Right lobe of liver (tissue), 6 donors: ENCODE results near the gene CACNA2D2. TPM values are rescaled to one million over a fixed set of nuclear protein-coding genes. Genes with fewer than 3 reads are reported as not detected.

ENCODE experiments used
- ATAC-seq, 4 donors: fragments of 200-7000 bp; cut with Tn5 transposase; one replicate each; pipeline ENCODE4 v1.9.1; 2020; ENCODE audit warnings: mild to moderate bottlenecking in 4 of 4, moderate library complexity in 4 of 4
- DNase-seq, 3 donors: peaks; one replicate each; pipeline ENCODE4 v3.0.0-alpha.2; 2020
- H3K27ac ChIP-seq, 3 donors: fragments of 200-600 bp; one replicate each; pipeline ENCODE4 v1.8.0; 2022
- H3K27me3 ChIP-seq, 2 donors: fragments of 200-600 bp; one replicate each; pipeline ENCODE4 v1.8.0; 2022
- H3K36me3 ChIP-seq, 4 donors: fragments of 200-600 bp; sonication (generic) in 1 of 4; one replicate each; pipeline versions ENCODE4 v1.5.1 to v1.8.0; 2017 to 2022; ENCODE audit warnings: control low read depth in 1 of 4
- H3K4me1 ChIP-seq, 4 donors: fragments of 200-600 bp; sonication (generic) in 1 of 4; one replicate each; pipeline versions ENCODE4 v1.5.1 to v1.8.0; 2017 to 2022; ENCODE audit warnings: control low read depth in 1 of 4
- H3K4me3 ChIP-seq, 3 donors: fragments of 200-600 bp; one replicate each; pipeline ENCODE4 v1.8.0; 2022
- H3K9me3 ChIP-seq, 4 donors: fragments of 200-600 bp; sonication (generic) in 1 of 4; one replicate each; pipeline versions ENCODE4 v1.5.1 to v1.8.0; 2017 to 2022; ENCODE audit warnings: control low read depth in 1 of 4
- CTCF ChIP-seq, 4 donors: fragments of 200-600 bp in 3 of 4; fragments of 450-650 bp in 1 of 4; IDR thresholded peaks; one replicate each; pipeline versions ENCODE4 v1.5.1 to v1.8.0; 2016 to 2022; ENCODE audit warnings: antibody characterized with exemption in 4 of 4, mild to moderate bottlenecking in 2 of 4
- POLR2A ChIP-seq: fragments of 450-650 bp; IDR thresholded peaks from one replicate; pipeline ENCODE4 v1.6.1; 2017; ENCODE audit warnings: antibody characterized with exemption, mild to moderate bottlenecking
- WGBS: methylation state at CpG from one replicate; pipeline ENCODE4 v1.1.6; 2018; ENCODE audit warnings: low coverage, low lambda C conversion rate; ENCODE audit not compliant: insufficient coverage; ENCODE audit errors: missing lambda C conversion rate; 5-methylcytosine and 5-hydroxymethylcytosine counted together
- intact Hi-C, 2 donors: fragments of 100-400 bp; cut with DNase I; formaldehyde crosslinking; loops; one replicate each; pipeline versions ENCODE4 v1.11.2 to v1.14.1; 2022
- total RNA-seq, 6 experiments: library from RNA; depleted of rRNA in 2 of 6; stranded (reverse); fragments of >200 nt in 2 of 6; fragmentation: NEBNext Ultra II Directional in 3 of 6; extraction: Animal tissue kit (Norgen Biotek cat#: 25700) in 3 of 6; gene quantifications; one replicate each; pipeline versions ENCODE4 v1.1.0 to v1.2.4, GENCODE V29; 2016 to 2023
- donor health status: DM: no; HTN: yes; CAD: no.
- donor health status: DM: no; HTN: no; CAD: no.
- donor health status: DM: no; HTN: no; CAD: no.
- donor health status: DM: no; HTN: yes; CAD: no.
- donor health status: DM: no; HTN: yes; CAD: no.

CACNA2D2 gene
- total RNA-seq, 6 experiments from 2014 or later = 0.06 to 0.39 (median 0.26) TPM; not detected in 1

GRCh38 chr3:50523279-50523811, 19.9 kb upstream of the CACNA2D2 start:
- Histone ChIP-seq H3K9me3 (no peaks in the 10 kb centered on the region), H3K4me1 (no peaks in the 10 kb centered on the region), H3K27me3 (no peaks in the 10 kb centered on the region), H3K4me3 (no peak overlapping the region), H3K27ac (no peak overlapping the region), H3K36me3 (no peaks in the 10 kb centered on the region)
- TF ChIP-seq CTCF (IDR thresholded peaks at IDR 0.05) = no peak
- TF ChIP-seq POLR2A = no peak
- intact Hi-C loops = no loop called here
- DNase-seq (no peak), ATAC-seq (no peak)
- 52% methylated on average over 5 of the region's 9 CpGs for whole genome bisulfite sequencing

GRCh38 chr3:50521572-50521971, 18.1 kb upstream of the CACNA2D2 start:
- H3K4me3 ChIP-seq = no peak overlapping the region
- no peaks in the 10 kb centered on the region for H3K36me3 ChIP-seq
- no peaks in the 10 kb centered on the region for H3K27me3 ChIP-seq
- ATAC-seq = no peak
- intact Hi-C loops = no loop called here
- no peak for TF ChIP-seq POLR2A
- TF ChIP-seq CTCF (IDR thresholded peaks at IDR 0.05) = no peak
- no peak for DNase-seq
- no peaks in the 10 kb centered on the region for H3K4me1 ChIP-seq
- no peaks in the 10 kb centered on the region for H3K9me3 ChIP-seq
- no peak overlapping the region for H3K27ac ChIP-seq
- 75% methylated on average over 3 of the region's 5 CpGs for WGBS

- TF ChIP-seq CTCF (IDR thresholded peaks at IDR 0.05) = no peak
- TF ChIP-seq POLR2A = no peak
- intact Hi-C loops = no loop called here
- no peak for ATAC-seq
- Histone ChIP-seq H3K4me1 (no peaks in the 10 kb centered on the region), H3K27ac (no peak overlapping the region), H3K27me3 (no peaks in the 10 kb centered on the region), H3K9me3 (no peaks in the 10 kb centered on the region), H3K4me3 (no peak overlapping the region), H3K36me3 (no peaks in the 10 kb centered on the region)
- DNase-seq = no peak
- 57% methylated on average over 2 of the region's 3 CpGs for WGBS
Observed at GRCh38 chr3:50520849-50521248, 17.4 kb upstream of the CACNA2D2 start.

- Histone ChIP-seq H3K4me1 (no peaks in the 10 kb centered on the region), H3K4me3 (no peak overlapping the region), H3K36me3 (no peaks in the 10 kb centered on the region), H3K9me3 (no peaks in the 10 kb centered on the region), H3K27me3 (no peaks in the 10 kb centered on the region), H3K27ac (no peak overlapping the region)
- DNase-seq = peak; percentile 66 to 74 (median 69)
- peak; percentile 70 to 94 (median 91) for TF ChIP-seq CTCF (IDR thresholded peaks at IDR 0.05)
- TF ChIP-seq POLR2A = no peak
- WGBS = 23% methylated on average over 5 of the region's 7 CpGs
- intact Hi-C loops = no loop called here
- peak; percentile 81 to 92 (median 86) for ATAC-seq
Observed at GRCh38 chr3:50519471-50520089, 16.1 kb upstream of the CACNA2D2 start.
